ENCODE data around the gene CNTNAP5.

CNTNAP5 gene

DNA sequence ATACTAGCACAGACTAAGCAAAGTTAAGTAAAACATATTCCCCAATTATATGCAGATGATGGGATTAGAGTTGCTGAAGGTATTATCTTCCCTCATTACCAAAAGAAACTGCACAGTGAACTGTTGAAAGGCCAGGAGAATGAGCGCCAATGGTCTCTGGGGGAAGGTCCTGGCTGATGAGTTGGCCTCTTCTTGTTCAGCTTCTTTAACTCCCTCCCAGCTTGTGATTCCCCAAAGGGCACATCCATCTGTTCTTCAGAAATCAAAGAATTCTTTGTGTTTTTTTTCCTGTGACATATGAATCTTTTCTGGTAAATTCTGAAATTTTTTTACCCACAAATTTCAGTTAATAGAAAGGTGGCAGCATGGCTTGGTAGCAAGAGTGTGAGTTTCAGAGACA lies 667.6 kb downstream of the CNTNAP5 start:
- no peak for DNase-seq (ENCODE audit: low read depth)
- TF ChIP-seq, protein P1, sequence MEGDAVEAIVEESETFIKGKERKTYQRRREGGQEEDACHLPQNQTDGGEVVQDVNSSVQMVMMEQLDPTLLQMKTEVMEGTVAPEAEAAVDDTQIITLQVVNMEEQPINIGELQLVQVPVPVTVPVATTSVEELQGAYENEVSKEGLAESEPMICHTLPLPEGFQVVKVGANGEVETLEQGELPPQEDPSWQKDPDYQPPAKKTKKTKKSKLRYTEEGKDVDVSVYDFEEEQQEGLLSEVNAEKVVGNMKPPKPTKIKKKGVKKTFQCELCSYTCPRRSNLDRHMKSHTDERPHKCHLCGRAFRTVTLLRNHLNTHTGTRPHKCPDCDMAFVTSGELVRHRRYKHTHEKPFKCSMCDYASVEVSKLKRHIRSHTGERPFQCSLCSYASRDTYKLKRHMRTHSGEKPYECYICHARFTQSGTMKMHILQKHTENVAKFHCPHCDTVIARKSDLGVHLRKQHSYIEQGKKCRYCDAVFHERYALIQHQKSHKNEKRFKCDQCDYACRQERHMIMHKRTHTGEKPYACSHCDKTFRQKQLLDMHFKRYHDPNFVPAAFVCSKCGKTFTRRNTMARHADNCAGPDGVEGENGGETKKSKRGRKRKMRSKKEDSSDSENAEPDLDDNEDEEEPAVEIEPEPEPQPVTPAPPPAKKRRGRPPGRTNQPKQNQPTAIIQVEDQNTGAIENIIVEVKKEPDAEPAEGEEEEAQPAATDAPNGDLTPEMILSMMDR (conservative IDR thresholded peaks at IDR 0.05; ENCODE audit: low read depth, low read length), result no peak
- no peak overlapping the region for H3K4me3 ChIP-seq (ENCODE audit: low read depth, low read length)

DNA sequence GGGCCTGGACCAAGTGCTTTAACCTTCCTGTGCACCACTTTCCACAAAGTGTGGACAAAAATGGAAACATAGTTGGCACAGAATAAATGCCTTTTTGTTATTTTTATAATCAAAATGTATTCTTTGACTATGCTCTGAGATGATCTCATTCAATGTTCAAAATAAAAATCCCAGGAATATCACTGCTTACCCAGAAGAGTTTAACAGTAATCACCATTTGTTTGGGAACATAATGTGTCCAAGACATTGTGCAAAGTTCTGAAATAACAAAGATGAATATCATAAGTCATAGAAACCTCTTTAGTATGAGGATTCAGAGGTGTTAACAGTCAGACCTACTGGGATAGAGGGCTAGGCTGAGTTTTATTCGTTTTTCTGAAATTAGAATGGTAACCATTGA lies 668.1 kb downstream of the CNTNAP5 start:
- DNase-seq (ENCODE audit: low read depth), result no peak
- H3K4me3 ChIP-seq (ENCODE audit: low read depth, low read length), result no peak overlapping the region
- TF ChIP-seq, protein P1 (conservative IDR thresholded peaks at IDR 0.05; ENCODE audit: low read depth, low read length), result no peak

DNA sequence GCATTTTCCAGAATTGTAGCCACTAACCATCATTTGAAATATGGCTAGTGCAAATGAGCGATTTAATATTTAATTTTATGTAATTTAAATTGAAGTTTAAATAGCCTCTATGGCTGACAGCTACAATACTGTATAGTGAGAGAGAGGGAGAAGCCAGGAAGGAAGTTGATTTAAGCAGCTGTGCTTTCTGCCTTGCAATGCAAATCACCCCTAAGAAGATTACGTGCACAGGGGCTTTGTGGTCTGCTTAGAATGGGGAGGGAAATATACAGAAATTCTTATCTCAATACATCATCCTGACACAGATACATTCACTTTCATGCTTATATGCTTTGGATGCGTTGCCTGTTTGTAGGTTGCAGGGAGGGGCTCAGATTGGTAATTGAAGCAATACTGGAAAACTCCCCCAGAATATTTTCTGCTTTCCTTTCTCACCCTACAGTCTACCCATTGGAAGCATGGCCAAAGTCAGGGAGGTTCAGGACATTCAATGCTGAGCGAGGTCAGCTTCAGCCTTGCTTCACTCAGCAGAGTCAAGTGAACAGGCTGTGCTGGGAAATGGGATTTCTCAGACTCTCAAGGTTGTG lies 674.0 kb downstream of the CNTNAP5 start:
- DNase-seq (ENCODE audit: low read depth), result no peak
- no peak overlapping the region for H3K4me3 ChIP-seq (ENCODE audit: low read depth, low read length)
- TF ChIP-seq, protein P1 (conservative IDR thresholded peaks at IDR 0.05; ENCODE audit: low read depth, low read length), result no peak

DNA sequence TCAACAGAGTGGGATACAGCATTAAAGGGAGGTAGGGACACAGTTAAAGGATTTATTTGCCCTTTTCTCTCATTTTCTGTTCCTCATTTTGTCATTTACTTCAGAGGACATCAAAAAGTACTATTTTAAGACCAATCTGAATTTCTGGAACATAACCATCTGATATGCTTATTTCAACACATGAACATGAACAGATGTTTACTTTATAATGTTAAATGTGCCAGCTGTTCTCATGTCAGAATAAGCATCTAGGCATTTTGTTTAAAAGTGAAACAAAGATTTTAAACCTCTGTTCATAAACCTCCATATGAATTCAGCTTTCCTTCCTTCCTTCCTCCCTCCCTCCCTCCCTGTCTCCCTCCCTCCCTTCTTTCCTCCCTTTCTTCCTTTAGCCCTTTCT lies 677.7 kb downstream of the CNTNAP5 start:
- no peak overlapping the region for H3K4me3 ChIP-seq (ENCODE audit: low read depth, low read length)
- DNase-seq (ENCODE audit: low read depth), result no peak
- TF ChIP-seq, protein P1 (conservative IDR thresholded peaks at IDR 0.05; ENCODE audit: low read depth, low read length), result no peak

DNA sequence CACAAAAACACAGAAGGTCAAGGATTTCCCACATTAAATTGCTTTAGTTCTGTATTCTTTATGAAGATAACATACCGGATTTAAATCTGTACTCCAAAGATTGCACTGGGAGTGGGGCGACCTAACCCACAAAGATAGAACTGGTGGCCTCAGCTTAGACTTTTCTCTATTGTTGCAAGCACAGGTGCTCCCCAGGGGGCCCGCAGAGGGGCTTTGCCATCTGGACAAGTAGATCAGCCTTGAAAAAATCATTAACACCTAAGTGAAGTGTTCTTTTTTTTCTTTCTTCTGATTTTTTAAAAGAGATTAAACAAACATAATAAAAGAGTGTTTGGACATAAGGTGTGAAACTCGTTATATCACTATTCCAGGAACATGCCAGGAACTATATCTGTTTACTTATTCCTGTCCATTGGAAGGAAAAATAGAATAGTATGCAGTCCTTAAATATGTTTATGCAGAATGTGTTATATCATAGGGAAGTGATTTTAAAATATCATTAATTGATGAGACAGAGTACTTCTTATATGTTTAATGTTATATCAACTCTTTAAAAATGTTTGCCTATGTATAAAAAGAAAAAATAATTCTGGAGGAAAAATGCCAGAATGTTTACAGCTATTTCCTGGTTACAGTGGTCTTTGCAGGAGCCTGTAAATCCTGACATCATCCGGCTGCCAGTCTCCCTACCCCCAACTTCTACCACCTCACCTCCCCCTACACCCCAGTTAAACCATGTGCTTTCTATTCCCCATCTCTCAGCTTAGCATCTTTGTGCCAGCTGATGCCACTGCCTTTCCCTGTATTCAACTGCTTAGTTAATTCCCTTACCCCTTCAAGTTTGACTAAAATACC lies 679.2 kb downstream of the CNTNAP5 start:
- TF ChIP-seq, protein P1 (conservative IDR thresholded peaks at IDR 0.05; ENCODE audit: low read depth, low read length), result no peak
- H3K4me3 ChIP-seq (ENCODE audit: low read depth, low read length), result no peak overlapping the region
- no peak for DNase-seq (ENCODE audit: low read depth)

DNA sequence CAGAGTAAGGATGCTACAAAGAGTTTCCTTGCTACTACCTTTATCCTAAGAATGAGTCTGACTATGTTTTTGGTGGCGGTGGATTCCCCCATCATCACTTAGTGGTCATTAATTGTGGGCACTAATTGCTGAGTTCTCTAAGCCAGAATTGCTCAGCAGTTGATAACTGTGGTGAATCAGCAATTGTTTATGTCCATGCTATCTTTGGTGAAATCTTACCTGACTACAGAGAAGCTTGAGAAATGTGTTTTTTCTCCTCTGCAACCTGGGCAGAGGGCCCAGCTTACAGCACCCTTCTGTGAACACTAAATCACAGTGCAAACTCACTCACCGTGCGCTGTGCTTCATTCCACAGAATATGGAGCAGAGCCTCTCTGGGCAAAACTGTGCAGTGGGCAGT lies 683.6 kb downstream of the CNTNAP5 start:
- DNase-seq (ENCODE audit: low read depth), result no peak
- no peak overlapping the region for H3K4me3 ChIP-seq (ENCODE audit: low read depth, low read length)
- TF ChIP-seq, protein P1 (conservative IDR thresholded peaks at IDR 0.05; ENCODE audit: low read depth, low read length), result no peak
